ENCODE results near the gene EMCN. TPM values are rescaled to one million over a fixed set of nuclear protein-coding genes. Genes with fewer than 3 reads are reported as not detected.

Gene EMCN
- total and polyA plus RNA-seq, 10 donors, result 0.50 to 4.4 (median 3.0) TPM

DNA sequence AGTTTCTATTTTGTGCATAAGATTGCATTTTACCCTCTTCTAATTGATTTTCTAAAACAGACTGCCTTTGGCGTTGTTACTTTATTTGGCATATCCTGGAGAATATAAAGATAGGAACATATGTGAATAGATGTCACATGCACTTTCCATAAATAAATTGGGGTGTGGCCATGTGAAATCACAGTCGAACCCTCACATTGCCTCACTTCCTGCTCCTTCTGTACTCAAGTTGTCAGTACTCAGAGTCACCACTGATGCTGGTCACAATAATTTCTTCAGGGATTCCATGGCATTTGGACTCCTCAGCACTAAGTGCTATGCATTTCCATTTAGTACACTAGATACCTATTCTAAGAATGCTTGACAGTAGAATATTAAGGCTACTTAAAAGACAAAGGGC lies 1.4 kb upstream of the EMCN start:
- no peak for DNase-seq
- TF ChIP-seq, protein P1, sequence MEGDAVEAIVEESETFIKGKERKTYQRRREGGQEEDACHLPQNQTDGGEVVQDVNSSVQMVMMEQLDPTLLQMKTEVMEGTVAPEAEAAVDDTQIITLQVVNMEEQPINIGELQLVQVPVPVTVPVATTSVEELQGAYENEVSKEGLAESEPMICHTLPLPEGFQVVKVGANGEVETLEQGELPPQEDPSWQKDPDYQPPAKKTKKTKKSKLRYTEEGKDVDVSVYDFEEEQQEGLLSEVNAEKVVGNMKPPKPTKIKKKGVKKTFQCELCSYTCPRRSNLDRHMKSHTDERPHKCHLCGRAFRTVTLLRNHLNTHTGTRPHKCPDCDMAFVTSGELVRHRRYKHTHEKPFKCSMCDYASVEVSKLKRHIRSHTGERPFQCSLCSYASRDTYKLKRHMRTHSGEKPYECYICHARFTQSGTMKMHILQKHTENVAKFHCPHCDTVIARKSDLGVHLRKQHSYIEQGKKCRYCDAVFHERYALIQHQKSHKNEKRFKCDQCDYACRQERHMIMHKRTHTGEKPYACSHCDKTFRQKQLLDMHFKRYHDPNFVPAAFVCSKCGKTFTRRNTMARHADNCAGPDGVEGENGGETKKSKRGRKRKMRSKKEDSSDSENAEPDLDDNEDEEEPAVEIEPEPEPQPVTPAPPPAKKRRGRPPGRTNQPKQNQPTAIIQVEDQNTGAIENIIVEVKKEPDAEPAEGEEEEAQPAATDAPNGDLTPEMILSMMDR (IDR thresholded peaks at IDR 0.05 in 8 of 11, conservative IDR thresholded peaks at IDR 0.05 in 3 of 11), result no peak
- no peak for TF ChIP-seq POLR2AphosphoS5 (IDR thresholded peaks at IDR 0.05)
- TF ChIP-seq POLR2A (IDR thresholded peaks at IDR 0.05), result no peak
- H3K27me3 ChIP-seq (replicated peaks in 1 of 7), result peaks cover 0 to 19% (median 0%) of the 10 kb centered on the region in 7 donors
- no peaks in the 10 kb centered on the region for H3K4me1 ChIP-seq
- no peaks in the 10 kb centered on the region for H3K9me3 ChIP-seq
- H3K36me3 ChIP-seq, result no peaks in the 10 kb centered on the region
- 14 to 27% (median 15%) methylated on average over 2 of the region's 2 CpGs for WGBS, 5 donors
- H3K4me3 ChIP-seq, result no peak overlapping the region
- intact Hi-C loops (cut with DNase I; ENCODE audit: low total_unique reads), result no loop called here
- H3K27ac ChIP-seq, result no peak overlapping the region

DNA sequence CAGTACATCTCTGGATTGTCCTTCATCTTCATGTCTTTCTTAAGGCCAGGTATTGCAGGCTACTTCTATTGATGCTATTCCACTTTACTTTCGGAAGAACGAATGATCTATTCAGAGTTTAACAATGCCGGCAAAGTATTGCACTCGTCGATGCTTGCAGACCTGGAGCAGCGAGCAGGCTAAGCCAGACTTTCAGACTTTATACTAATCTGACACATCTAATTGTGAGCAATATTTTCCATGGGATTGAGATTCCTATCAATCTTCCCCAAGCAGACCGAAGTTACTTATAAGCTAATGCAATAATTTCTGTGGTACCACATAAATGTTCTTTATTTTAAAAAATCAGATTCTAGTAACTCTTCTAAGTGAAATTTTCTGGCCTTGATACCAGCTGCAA lies 1.6 kb downstream of the EMCN start:
- H3K27ac ChIP-seq, result no peak overlapping the region
- H3K27me3 ChIP-seq (replicated peaks in 1 of 7), result peaks cover 0 to 19% (median 0%) of the 10 kb centered on the region in 7 donors
- H3K36me3 ChIP-seq, result no peaks in the 10 kb centered on the region
- H3K4me3 ChIP-seq, result no peak overlapping the region
- TF ChIP-seq POLR2AphosphoS5 (IDR thresholded peaks at IDR 0.05) (no peak), POLR2A (IDR thresholded peaks at IDR 0.05) (no peak)
- TF ChIP-seq, protein P1 (IDR thresholded peaks at IDR 0.05 in 8 of 11, conservative IDR thresholded peaks at IDR 0.05 in 3 of 11), result no peak
- DNase-seq, result no peak
- intact Hi-C loops (cut with DNase I; ENCODE audit: low total_unique reads), result no loop called here
- H3K4me1 ChIP-seq, result no peaks in the 10 kb centered on the region
- H3K9me3 ChIP-seq, result no peaks in the 10 kb centered on the region
- 27 to 50% (median 32%) methylated on average over 7 of the region's 7 CpGs for WGBS, 5 donors

DNA sequence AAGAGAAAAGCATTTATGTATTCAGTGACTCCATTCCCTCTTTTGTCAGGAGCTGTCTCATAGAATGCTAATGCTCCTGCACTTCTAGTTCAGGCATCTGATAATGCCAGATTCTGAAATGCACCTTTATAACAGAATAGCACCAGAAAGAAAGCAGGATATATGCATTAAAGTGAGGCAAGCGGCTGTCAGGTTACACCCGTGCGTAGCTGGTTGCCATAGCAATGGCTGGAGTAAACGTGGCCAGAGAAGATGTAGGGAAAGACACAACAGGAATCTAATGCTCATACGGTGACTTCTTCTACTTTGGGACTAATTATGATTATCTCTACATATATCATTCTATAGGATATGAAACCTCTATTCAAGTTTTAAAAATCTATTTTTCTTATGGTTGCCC lies 5.9 kb downstream of the EMCN start:
- Histone ChIP-seq H3K4me3 (no peak overlapping the region), H3K9me3 (no peaks in the 10 kb centered on the region), H3K4me1 (no peaks in the 10 kb centered on the region), H3K27me3 (replicated peaks in 1 of 7) (peaks cover 0 to 10% (median 0%) of the 10 kb centered on the region in 7 donors), H3K36me3 (no peaks in the 10 kb centered on the region), H3K27ac (no peak overlapping the region)
- 66 to 80% (median 73%) methylated on average over 5 of the region's 5 CpGs for WGBS, 5 donors
- DNase-seq, result no peak
- intact Hi-C loops (cut with DNase I; ENCODE audit: low total_unique reads), result no loop called here
- no peak for TF ChIP-seq POLR2A (IDR thresholded peaks at IDR 0.05)
- no peak for TF ChIP-seq POLR2AphosphoS5 (IDR thresholded peaks at IDR 0.05)
- TF ChIP-seq, protein P1 (IDR thresholded peaks at IDR 0.05 in 8 of 11, conservative IDR thresholded peaks at IDR 0.05 in 3 of 11), result no peak

DNA sequence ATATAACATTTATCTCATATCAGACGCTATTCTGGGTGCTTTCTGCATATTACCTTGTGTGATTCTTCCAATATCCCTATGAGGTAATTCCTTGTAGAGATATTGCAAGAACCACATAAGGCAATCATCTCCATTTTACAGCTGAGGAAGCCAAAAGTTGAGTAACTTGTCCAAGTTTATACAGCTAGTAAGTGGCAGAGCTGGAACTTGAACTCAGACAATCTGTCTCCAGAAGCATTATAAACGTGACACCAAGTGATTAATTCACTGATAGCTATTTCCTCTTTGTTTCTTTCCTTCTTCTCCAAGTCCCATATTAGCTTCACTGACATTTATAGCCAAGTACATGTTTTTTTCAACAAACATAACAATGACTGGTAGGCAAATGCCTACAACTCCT lies 7.3 kb downstream of the EMCN start:
- H3K4me3 ChIP-seq, result no peak overlapping the region
- H3K9me3 ChIP-seq, result no peaks in the 10 kb centered on the region
- H3K36me3 ChIP-seq, result no peaks in the 10 kb centered on the region
- no peaks in the 10 kb centered on the region for H3K27me3 ChIP-seq (replicated peaks in 1 of 7)
- H3K4me1 ChIP-seq, result no peaks in the 10 kb centered on the region
- DNase-seq, result no peak
- TF ChIP-seq, protein P1 (IDR thresholded peaks at IDR 0.05 in 8 of 11, conservative IDR thresholded peaks at IDR 0.05 in 3 of 11), result no peak
- TF ChIP-seq POLR2A (IDR thresholded peaks at IDR 0.05) (no peak), POLR2AphosphoS5 (IDR thresholded peaks at IDR 0.05) (no peak)
- H3K27ac ChIP-seq, result no peak overlapping the region
- intact Hi-C loops (cut with DNase I; ENCODE audit: low total_unique reads), result no loop called here
- WGBS, 5 donors, result 43 to 51% (median 46%) methylated on average over 2 of the region's 2 CpGs

Data from spleen (tissue), 11 donors.